ENCODE measurements around the gene IFI27L1. TPM values are rescaled to one million over a fixed set of nuclear protein-coding genes. Genes with fewer than 3 reads are reported as not detected.
A peak's percentile ranks its signal among the peaks of the same experiment; 100 is the strongest.

Gene IFI27L1
- total RNA-seq, 3 donors from 2014 or later (not counting 1 experiment from before 2014, with no cell fraction given), result 10.1 to 15.1 (median 12.1) TPM

- H3K27me3 Mint-ChIP-seq (ENCODE audit: low read depth in 2 of 2), result peaks cover 15 to 17% of the 10 kb centered on the region in 2 donors
- Histone ChIP-seq H3K4me3 (ENCODE audit: low read length) (no peak overlapping the region), H3K36me3 (ENCODE audit: control insufficient read depth, insufficient read depth, low read length) (no peaks in the 10 kb centered on the region), H3K27ac (ENCODE audit: low read length) (no peak overlapping the region), H3K4me1 (ENCODE audit: control insufficient read depth, insufficient read depth, low read length) (no peaks in the 10 kb centered on the region), H3K9me3 (ENCODE audit: control insufficient read depth, insufficient read depth, low read length) (peaks cover 5% of the 10 kb centered on the region), H3K27me3 (ENCODE audit: control insufficient read depth, insufficient read depth, low read length) (peaks cover 8% of the 10 kb centered on the region)
- TF ChIP-seq, protein P1, sequence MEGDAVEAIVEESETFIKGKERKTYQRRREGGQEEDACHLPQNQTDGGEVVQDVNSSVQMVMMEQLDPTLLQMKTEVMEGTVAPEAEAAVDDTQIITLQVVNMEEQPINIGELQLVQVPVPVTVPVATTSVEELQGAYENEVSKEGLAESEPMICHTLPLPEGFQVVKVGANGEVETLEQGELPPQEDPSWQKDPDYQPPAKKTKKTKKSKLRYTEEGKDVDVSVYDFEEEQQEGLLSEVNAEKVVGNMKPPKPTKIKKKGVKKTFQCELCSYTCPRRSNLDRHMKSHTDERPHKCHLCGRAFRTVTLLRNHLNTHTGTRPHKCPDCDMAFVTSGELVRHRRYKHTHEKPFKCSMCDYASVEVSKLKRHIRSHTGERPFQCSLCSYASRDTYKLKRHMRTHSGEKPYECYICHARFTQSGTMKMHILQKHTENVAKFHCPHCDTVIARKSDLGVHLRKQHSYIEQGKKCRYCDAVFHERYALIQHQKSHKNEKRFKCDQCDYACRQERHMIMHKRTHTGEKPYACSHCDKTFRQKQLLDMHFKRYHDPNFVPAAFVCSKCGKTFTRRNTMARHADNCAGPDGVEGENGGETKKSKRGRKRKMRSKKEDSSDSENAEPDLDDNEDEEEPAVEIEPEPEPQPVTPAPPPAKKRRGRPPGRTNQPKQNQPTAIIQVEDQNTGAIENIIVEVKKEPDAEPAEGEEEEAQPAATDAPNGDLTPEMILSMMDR (IDR thresholded peaks at IDR 0.05), result no peak
- no peak for ATAC-seq
- no peak for DNase-seq
- H3K9me3 Mint-ChIP-seq, result no peaks in the 10 kb centered on the region
- intact Hi-C loops (cut with micrococcal nuclease), result no loop called here
- no peaks in the 10 kb centered on the region for H3K4me1 Mint-ChIP-seq
- no peak overlapping the region for H3K4me3 Mint-ChIP-seq
- H3K36me3 Mint-ChIP-seq, result no peaks in the 10 kb centered on the region
- no peak overlapping the region for H3K27ac Mint-ChIP-seq
- 73% methylated on average over 4 of the region's 5 CpGs for WGBS (ENCODE audit: insufficient coverage)
These were observed 57.9 kb downstream of the IFI27L1 start for GRCh38 chr14:94139006-94139405.

DNA sequence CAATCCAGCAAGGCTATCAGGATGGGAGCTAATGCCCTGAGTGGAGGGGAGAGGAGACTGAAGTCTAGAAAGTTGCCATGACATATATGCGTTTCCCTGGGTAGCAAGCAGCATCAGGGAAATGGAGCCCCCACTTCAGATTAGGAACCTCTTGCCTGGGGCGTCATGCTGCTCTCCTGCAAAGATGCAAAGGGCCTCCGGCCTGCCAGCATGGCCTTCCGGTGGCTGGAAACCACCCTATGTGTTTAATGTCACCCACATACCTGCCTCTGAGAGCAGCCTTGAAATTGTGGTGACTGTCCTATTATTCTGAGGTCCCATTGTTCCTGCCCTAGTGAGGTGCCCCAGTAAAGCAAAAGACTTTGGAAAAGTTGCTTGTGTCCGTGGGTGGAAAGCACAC is 58.3 kb downstream of the IFI27L1 start:
- no peak overlapping the region for H3K27ac Mint-ChIP-seq
- intact Hi-C loops (cut with micrococcal nuclease), result no loop called here
- no peaks in the 10 kb centered on the region for H3K4me1 Mint-ChIP-seq
- 75% methylated on average over 5 of the region's 5 CpGs for WGBS (ENCODE audit: insufficient coverage)
- Histone ChIP-seq H3K27me3 (ENCODE audit: control insufficient read depth, insufficient read depth, low read length) (peaks cover 7% of the 10 kb centered on the region), H3K4me3 (ENCODE audit: low read length) (no peak overlapping the region), H3K36me3 (ENCODE audit: control insufficient read depth, insufficient read depth, low read length) (no peaks in the 10 kb centered on the region), H3K9me3 (ENCODE audit: control insufficient read depth, insufficient read depth, low read length) (peaks cover 5% of the 10 kb centered on the region), H3K27ac (ENCODE audit: low read length) (no peak overlapping the region), H3K4me1 (ENCODE audit: control insufficient read depth, insufficient read depth, low read length) (no peaks in the 10 kb centered on the region)
- ATAC-seq (no peak), DNase-seq (no peak)
- H3K9me3 Mint-ChIP-seq, result no peaks in the 10 kb centered on the region
- peaks cover 13 to 14% of the 10 kb centered on the region in 2 donors for H3K27me3 Mint-ChIP-seq (ENCODE audit: low read depth in 2 of 2)
- TF ChIP-seq, protein P1 (IDR thresholded peaks at IDR 0.05), result no peak
- no peaks in the 10 kb centered on the region for H3K36me3 Mint-ChIP-seq
- no peak overlapping the region for H3K4me3 Mint-ChIP-seq

DNA sequence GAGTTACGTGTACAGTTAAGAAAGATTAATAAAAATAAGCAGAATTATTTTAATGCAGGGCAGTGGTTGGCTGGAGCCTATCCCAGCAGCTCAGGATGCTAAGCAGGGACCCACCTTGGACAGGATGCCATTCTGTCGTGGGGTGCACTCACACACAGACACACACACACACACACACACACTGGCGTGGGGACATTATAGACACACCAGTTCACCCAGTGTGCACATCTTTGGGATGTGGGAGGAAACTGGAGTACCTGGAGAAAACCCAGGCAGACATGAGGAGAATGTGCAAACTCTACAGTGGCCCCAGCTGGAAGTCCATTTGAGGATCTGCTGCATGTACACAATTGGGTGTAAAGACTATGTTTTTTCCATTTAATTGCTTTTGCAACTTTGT is 61.1 kb downstream of the IFI27L1 start:
- ATAC-seq (peak in 1 of 3 donors; percentile 30), DNase-seq (no peak)
- no peak overlapping the region for H3K4me3 ChIP-seq (ENCODE audit: low read length)
- Mint-ChIP-seq H3K36me3 (no peaks in the 10 kb centered on the region), H3K4me3 (no peak overlapping the region), H3K9me3 (no peaks in the 10 kb centered on the region), H3K4me1 (no peaks in the 10 kb centered on the region), H3K27me3 (ENCODE audit: low read depth in 2 of 2) (peaks cover 0 to 4% of the 10 kb centered on the region in 2 donors), H3K27ac (no peak overlapping the region)
- TF ChIP-seq, protein P1 (IDR thresholded peaks at IDR 0.05), result no peak
- no peaks in the 10 kb centered on the region for H3K9me3 ChIP-seq (ENCODE audit: control insufficient read depth, insufficient read depth, low read length)
- H3K4me1 ChIP-seq (ENCODE audit: control insufficient read depth, insufficient read depth, low read length), result no peaks in the 10 kb centered on the region
- no peak overlapping the region for H3K27ac ChIP-seq (ENCODE audit: low read length)
- WGBS (ENCODE audit: insufficient coverage), result 63% methylated on average over 1 of the region's 3 CpGs
- no peaks in the 10 kb centered on the region for H3K36me3 ChIP-seq (ENCODE audit: control insufficient read depth, insufficient read depth, low read length)
- peaks cover 2% of the 10 kb centered on the region for H3K27me3 ChIP-seq (ENCODE audit: control insufficient read depth, insufficient read depth, low read length)
- intact Hi-C loops (cut with micrococcal nuclease), result no loop called here

- Histone ChIP-seq H3K36me3 (ENCODE audit: control insufficient read depth, insufficient read depth, low read length) (no peaks in the 10 kb centered on the region), H3K4me3 (ENCODE audit: low read length) (no peak overlapping the region), H3K4me1 (ENCODE audit: control insufficient read depth, insufficient read depth, low read length) (no peaks in the 10 kb centered on the region), H3K27ac (ENCODE audit: low read length) (no peak overlapping the region), H3K27me3 (ENCODE audit: control insufficient read depth, insufficient read depth, low read length) (peaks cover 2% of the 10 kb centered on the region), H3K9me3 (ENCODE audit: control insufficient read depth, insufficient read depth, low read length) (no peaks in the 10 kb centered on the region)
- no peak overlapping the region for H3K27ac Mint-ChIP-seq
- no peaks in the 10 kb centered on the region for H3K9me3 Mint-ChIP-seq
- H3K36me3 Mint-ChIP-seq, result no peaks in the 10 kb centered on the region
- no peak for DNase-seq
- intact Hi-C loops (cut with micrococcal nuclease), result no loop called here
- peaks cover 0 to 4% of the 10 kb centered on the region in 2 donors for H3K27me3 Mint-ChIP-seq (ENCODE audit: low read depth in 2 of 2)
- ATAC-seq, result no peak
- WGBS (ENCODE audit: insufficient coverage), result no CpG with 5 or more reads among the region's 1 CpG
- no peaks in the 10 kb centered on the region for H3K4me1 Mint-ChIP-seq
- TF ChIP-seq, protein P1 (IDR thresholded peaks at IDR 0.05), result no peak
- no peak overlapping the region for H3K4me3 Mint-ChIP-seq
These were observed 61.7 kb downstream of the IFI27L1 start for GRCh38 chr14:94142836-94143235.

Measured in natural killer cell (primary cell).